A673 (cell line): Measurements from ENCODE around the gene ZBTB38. TPM values are rescaled to one million over a fixed set of nuclear protein-coding genes. Genes with fewer than 3 reads are reported as not detected.

ENCODE experiments used
- BruUV-seq: library from RNA; stranded (reverse); fragments of 400-500 nt; replicated peaks from 2 replicates; lab custom pipeline; 2021; lab: Mats Ljungman, UMichigan
- CTCF ChIA-PET: fragments of 300-600 bp; sonication (Branson Sonifier 250); formaldehyde crosslinking; loops from one replicate; lab custom pipeline; 2022; ENCODE audit warnings: antibody characterized with exemption; lab: Charles Lee
- POLR2A ChIA-PET: fragments of 300-600 bp; sonication (Branson Sonifier 250); formaldehyde crosslinking; loops from one replicate; lab custom pipeline; 2022; ENCODE audit warnings: antibody characterized with exemption; ENCODE audit not compliant: low non-redundant PET; lab: Charles Lee
- DNase-seq: peaks from one replicate; pipeline ENCODE4 v3.0.0-alpha.2; 2015; ENCODE audit warnings: low spot score
- H3K27ac ChIP-seq: fragments of 200-600 bp; sonication (generic); 2 replicates; pipeline ENCODE4 v1.5.1; 2016; ENCODE audit warnings: mixed run types, low read depth, mild to moderate bottlenecking, mixed read lengths, antibody characterized with exemption, low read length; ENCODE audit not compliant: poor library complexity, severe bottlenecking
- H3K27me3 ChIP-seq: fragments of 200-600 bp; sonication (generic); replicated peaks from 2 replicates; pipeline ENCODE4 v1.6.1; 2017; ENCODE audit warnings: mixed run types, low read depth, mild to moderate bottlenecking, mixed read lengths, antibody characterized with exemption, low read length; ENCODE audit not compliant: insufficient read depth, poor library complexity
- H3K36me3 ChIP-seq: fragments of 200-600 bp; sonication (generic); 2 replicates; pipeline ENCODE4 v1.6.1; 2016; ENCODE audit warnings: mixed run types, mild to moderate bottlenecking, mixed read lengths, antibody characterized with exemption, low read length; ENCODE audit not compliant: insufficient read depth, poor library complexity, severe bottlenecking
- H3K4me1 ChIP-seq: fragments of 200-600 bp; sonication (generic); 2 replicates; pipeline ENCODE4 v1.6.1; 2017; ENCODE audit warnings: mixed run types, mild to moderate bottlenecking, mixed read lengths, antibody characterized with exemption, low read length; ENCODE audit not compliant: insufficient read depth, poor library complexity, severe bottlenecking
- H3K4me3 ChIP-seq: fragments of 200-600 bp; sonication (generic); 2 replicates; pipeline ENCODE4 v1.5.1; 2016; ENCODE audit warnings: low read depth, mixed run types, mild to moderate bottlenecking, mixed read lengths, low read length; ENCODE audit not compliant: poor library complexity, severe bottlenecking
- H3K9me3 ChIP-seq: fragments of 200-600 bp; sonication (generic); 2 replicates; pipeline ENCODE4 v1.6.1; 2016; ENCODE audit warnings: mixed run types, low read depth, mild to moderate bottlenecking, mixed read lengths, antibody characterized with exemption, low read length; ENCODE audit not compliant: poor library complexity, severe bottlenecking
- CTCF ChIP-seq: fragments of 300-800, 200-600 bp; sonication (generic); conservative IDR thresholded peaks from 2 replicates; pipeline ENCODE4 v1.5.1; 2017; ENCODE audit warnings: low read depth, mild to moderate bottlenecking, antibody characterized with exemption, low read length, moderate library complexity, mixed read lengths
- EZH2 ChIP-seq: fragments of 200-600 bp; sonication (generic); IDR thresholded peaks from 2 replicates; pipeline ENCODE4 v1.6.1; 2017; ENCODE audit warnings: borderline replicate concordance, low read depth, mild to moderate bottlenecking, mixed read lengths, antibody characterized with exemption, low read length; ENCODE audit not compliant: poor library complexity, severe bottlenecking
- intact Hi-C: fragments of 100-400 bp; cut with micrococcal nuclease; formaldehyde crosslinking; loops from one replicate; pipeline ENCODE4 v1.10.0; 2022; ENCODE audit not compliant: unreplicated experiment
- total RNA-seq: library from RNA; stranded (reverse); gene quantifications from 2 replicates; pipeline ENCODE4 v1.2.3, GENCODE V29; 2021

The ZBTB38 gene
- total RNA-seq, 1 experiment from 2014 or later = 23.7 TPM

- Histone ChIP-seq H3K4me1 (peaks cover 14% of the 10 kb centered on the region), H3K36me3 (peaks cover 9% of the 10 kb centered on the region), H3K27ac (no peak overlapping the region), H3K27me3 (no peaks in the 10 kb centered on the region), H3K4me3 (no peak overlapping the region), H3K9me3 (no peaks in the 10 kb centered on the region)
- ChIA-PET POLR2A (no interaction called here), CTCF (interaction anchor here (0.5 kb wide), 1 partner anchor 36 kb away, joined by 3 read pairs; no protein-coding TSS in a partner anchor)
- TF ChIP-seq EZH2 (no peak), CTCF (no peak)
- no peak for DNase-seq
- no TSS peak for BruUV-seq
- intact Hi-C loops = no loop called here
Observed at GRCh38 chr3:141405591-141405990, 37.3 kb downstream of the ZBTB38 start.

- H3K27ac ChIP-seq = no peak overlapping the region
- ChIA-PET POLR2A (no interaction called here), CTCF (interaction anchor here (0.5 kb wide), 1 partner anchor 36 kb away, joined by 3 read pairs; no protein-coding TSS in a partner anchor)
- no peak for TF ChIP-seq CTCF
- TF ChIP-seq EZH2 = no peak
- H3K9me3 ChIP-seq = no peaks in the 10 kb centered on the region
- intact Hi-C loops = no loop called here
- H3K4me1 ChIP-seq = peaks cover 21% of the 10 kb centered on the region
- peaks cover 9% of the 10 kb centered on the region for H3K36me3 ChIP-seq
- DNase-seq = no peak
- H3K27me3 ChIP-seq = no peaks in the 10 kb centered on the region
- no peak overlapping the region for H3K4me3 ChIP-seq
- BruUV-seq = no TSS peak
Observed at GRCh38 chr3:141406265-141406664, 38.0 kb downstream of the ZBTB38 start.

- CTCF ChIA-PET = no interaction called here
- H3K36me3 ChIP-seq = peaks cover 9% of the 10 kb centered on the region
- H3K4me1 ChIP-seq = peaks cover 29% of the 10 kb centered on the region
- TF ChIP-seq EZH2 (no peak), CTCF (no peak)
- no peak for DNase-seq
- no peak overlapping the region for H3K4me3 ChIP-seq
- H3K27ac ChIP-seq = no peak overlapping the region
- no peaks in the 10 kb centered on the region for H3K27me3 ChIP-seq
- no TSS peak for BruUV-seq
- intact Hi-C loops = no loop called here
- POLR2A ChIA-PET = no interaction called here
- no peaks in the 10 kb centered on the region for H3K9me3 ChIP-seq
Observed at GRCh38 chr3:141407047-141407446, 38.7 kb downstream of the ZBTB38 start.
